Measurements from ENCODE around the gene GP1BA. TPM values are rescaled to one million over a fixed set of nuclear protein-coding genes. Genes with fewer than 3 reads are reported as not detected.

The GP1BA gene
- total RNA-seq, 1 donor from 2014 or later = 0.47 TPM

DNA sequence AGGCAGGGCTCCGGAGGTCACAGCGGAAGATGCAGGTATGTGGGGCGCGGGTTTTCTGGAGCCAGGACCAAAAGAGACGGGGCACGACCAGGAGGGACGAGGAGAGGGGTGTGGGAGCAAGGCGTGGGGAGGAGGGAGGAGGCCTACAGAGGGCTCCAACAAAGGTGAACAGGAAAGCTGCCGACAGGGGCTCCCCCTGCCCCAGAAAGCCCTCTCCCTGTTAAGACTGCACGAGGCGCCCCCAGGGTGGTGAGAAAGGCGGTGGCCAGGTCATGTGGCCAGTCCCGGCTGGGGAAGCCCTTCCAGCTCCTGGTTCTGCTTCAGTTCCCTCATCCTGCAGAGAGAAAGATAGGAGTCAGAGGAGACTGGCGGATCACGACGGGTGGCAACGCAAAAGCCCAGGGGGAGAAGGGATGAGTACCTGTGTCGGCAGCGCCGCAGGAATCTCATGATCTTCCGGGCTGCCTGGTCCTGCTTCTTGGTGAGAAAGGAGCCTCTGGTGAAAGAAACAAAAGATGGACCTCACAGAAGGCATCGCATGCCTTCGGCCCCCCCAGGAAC lies 36.5 kb downstream of the GP1BA start:
- Mint-ChIP-seq H3K36me3 (ENCODE audit: unreplicated experiment) (no peaks in the 10 kb centered on the region), H3K4me1 (ENCODE audit: low read depth, unreplicated experiment) (peaks cover 20% of the 10 kb centered on the region), H3K4me3 (ENCODE audit: unreplicated experiment) (no peak overlapping the region), H3K9me3 (ENCODE audit: unreplicated experiment) (peaks cover 5% of the 10 kb centered on the region), H3K27me3 (ENCODE audit: unreplicated experiment) (peaks cover 21% of the 10 kb centered on the region), H3K27ac (ENCODE audit: unreplicated experiment) (no peak overlapping the region)
- TF ChIP-seq, protein P1, sequence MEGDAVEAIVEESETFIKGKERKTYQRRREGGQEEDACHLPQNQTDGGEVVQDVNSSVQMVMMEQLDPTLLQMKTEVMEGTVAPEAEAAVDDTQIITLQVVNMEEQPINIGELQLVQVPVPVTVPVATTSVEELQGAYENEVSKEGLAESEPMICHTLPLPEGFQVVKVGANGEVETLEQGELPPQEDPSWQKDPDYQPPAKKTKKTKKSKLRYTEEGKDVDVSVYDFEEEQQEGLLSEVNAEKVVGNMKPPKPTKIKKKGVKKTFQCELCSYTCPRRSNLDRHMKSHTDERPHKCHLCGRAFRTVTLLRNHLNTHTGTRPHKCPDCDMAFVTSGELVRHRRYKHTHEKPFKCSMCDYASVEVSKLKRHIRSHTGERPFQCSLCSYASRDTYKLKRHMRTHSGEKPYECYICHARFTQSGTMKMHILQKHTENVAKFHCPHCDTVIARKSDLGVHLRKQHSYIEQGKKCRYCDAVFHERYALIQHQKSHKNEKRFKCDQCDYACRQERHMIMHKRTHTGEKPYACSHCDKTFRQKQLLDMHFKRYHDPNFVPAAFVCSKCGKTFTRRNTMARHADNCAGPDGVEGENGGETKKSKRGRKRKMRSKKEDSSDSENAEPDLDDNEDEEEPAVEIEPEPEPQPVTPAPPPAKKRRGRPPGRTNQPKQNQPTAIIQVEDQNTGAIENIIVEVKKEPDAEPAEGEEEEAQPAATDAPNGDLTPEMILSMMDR (IDR thresholded peaks at IDR 0.05; ENCODE audit: partially characterized antibody, unreplicated experiment) = no peak
- DNase-seq = peak; percentile 64

DNA sequence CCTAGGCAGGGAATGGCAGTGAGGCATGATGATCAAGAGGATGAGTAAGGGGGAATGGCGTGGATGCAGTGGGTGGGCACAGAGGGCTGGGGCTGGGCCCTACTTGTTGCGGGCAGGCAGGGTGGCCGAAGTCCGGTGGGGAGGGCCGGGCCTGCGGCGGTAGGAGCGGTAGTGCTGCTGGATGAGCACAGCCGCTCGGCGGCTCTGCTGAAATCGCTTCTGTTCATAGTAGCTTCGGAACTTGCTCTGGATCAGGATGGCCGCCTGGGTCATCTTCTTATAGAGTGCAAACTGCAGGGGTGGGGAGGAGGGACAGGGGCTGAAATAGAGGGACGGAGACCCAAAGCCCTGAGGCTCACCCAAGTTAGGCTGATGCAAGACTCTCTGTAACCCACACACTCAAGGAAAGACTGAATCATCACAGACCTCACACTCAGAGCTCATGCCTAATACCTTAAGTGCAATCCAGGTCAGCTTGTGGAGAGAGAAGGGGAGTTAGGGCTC lies 37.0 kb downstream of the GP1BA start:
- peaks cover 24% of the 10 kb centered on the region for H3K27me3 Mint-ChIP-seq (ENCODE audit: unreplicated experiment)
- TF ChIP-seq, protein P1 (IDR thresholded peaks at IDR 0.05; ENCODE audit: partially characterized antibody, unreplicated experiment) = no peak
- H3K9me3 Mint-ChIP-seq (ENCODE audit: unreplicated experiment) = peaks cover 7% of the 10 kb centered on the region
- H3K27ac Mint-ChIP-seq (ENCODE audit: unreplicated experiment) = no peak overlapping the region
- H3K36me3 Mint-ChIP-seq (ENCODE audit: unreplicated experiment) = no peaks in the 10 kb centered on the region
- no peak for DNase-seq
- peaks cover 22% of the 10 kb centered on the region for H3K4me1 Mint-ChIP-seq (ENCODE audit: low read depth, unreplicated experiment)
- H3K4me3 Mint-ChIP-seq (ENCODE audit: unreplicated experiment) = no peak overlapping the region

DNA sequence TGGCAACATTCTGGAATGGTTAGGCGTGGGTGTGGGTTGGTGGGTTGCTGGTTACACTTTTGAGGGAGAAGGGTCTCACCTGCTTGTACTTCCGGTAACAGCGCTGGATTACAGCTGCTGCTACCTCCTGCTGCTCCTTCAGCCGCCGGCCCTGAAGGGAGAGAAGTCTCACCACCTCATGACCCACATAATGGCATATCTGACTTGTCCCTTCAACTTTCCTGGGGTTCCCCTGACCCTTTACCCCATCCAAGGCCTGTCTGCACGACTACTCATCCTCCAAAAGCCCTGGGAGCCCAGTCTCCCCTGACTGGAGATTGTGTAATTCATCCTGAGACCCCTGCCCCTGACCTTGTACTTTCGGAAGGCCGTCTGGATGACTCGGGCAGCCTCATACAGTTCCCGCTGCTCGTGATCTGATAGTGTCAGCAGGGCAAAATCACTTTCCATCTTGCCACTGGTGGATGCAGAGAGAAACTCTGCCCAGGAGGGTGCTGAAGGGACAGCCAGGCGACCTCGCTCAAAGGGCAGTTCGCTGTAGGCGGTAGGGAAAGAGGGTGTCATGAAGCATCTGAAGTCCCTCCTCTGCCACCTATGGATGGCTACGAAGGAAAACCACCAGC lies 37.6 kb downstream of the GP1BA start:
- Mint-ChIP-seq H3K9me3 (ENCODE audit: unreplicated experiment) (peaks cover 7% of the 10 kb centered on the region), H3K36me3 (ENCODE audit: unreplicated experiment) (no peaks in the 10 kb centered on the region), H3K27me3 (ENCODE audit: unreplicated experiment) (peaks cover 28% of the 10 kb centered on the region), H3K4me3 (ENCODE audit: unreplicated experiment) (no peak overlapping the region), H3K27ac (ENCODE audit: unreplicated experiment) (no peak overlapping the region), H3K4me1 (ENCODE audit: low read depth, unreplicated experiment) (peaks cover 22% of the 10 kb centered on the region)
- DNase-seq = no peak
- TF ChIP-seq, protein P1 (IDR thresholded peaks at IDR 0.05; ENCODE audit: partially characterized antibody, unreplicated experiment) = no peak

DNA sequence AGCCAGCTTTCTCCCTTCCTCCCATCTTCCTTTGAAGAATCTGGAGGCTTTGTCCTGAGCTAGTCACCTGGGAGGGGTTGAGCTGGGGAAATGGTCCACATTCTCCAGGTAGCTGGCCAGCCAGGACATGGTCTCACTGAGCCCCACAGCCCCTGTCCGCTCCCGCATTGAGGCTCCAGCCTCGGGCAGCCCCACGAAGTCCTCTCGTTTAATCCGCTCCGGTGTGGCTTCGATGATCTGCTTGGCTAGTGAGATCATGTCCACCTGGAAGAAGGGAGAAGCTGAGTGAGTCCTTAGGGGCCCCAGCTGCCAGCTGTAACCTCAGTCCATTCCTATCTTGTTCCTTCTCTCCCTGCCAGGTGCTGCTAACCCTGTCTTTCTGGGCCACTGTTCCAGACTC lies 38.2 kb downstream of the GP1BA start:
- peaks cover 2% of the 10 kb centered on the region for H3K36me3 Mint-ChIP-seq (ENCODE audit: unreplicated experiment)
- H3K27ac Mint-ChIP-seq (ENCODE audit: unreplicated experiment) = no peak overlapping the region
- H3K27me3 Mint-ChIP-seq (ENCODE audit: unreplicated experiment) = peaks cover 30% of the 10 kb centered on the region
- H3K4me3 Mint-ChIP-seq (ENCODE audit: unreplicated experiment) = peak overlapping the region; percentile 46
- TF ChIP-seq, protein P1 (IDR thresholded peaks at IDR 0.05; ENCODE audit: partially characterized antibody, unreplicated experiment) = no peak
- H3K9me3 Mint-ChIP-seq (ENCODE audit: unreplicated experiment) = peaks cover 7% of the 10 kb centered on the region
- H3K4me1 Mint-ChIP-seq (ENCODE audit: low read depth, unreplicated experiment) = peaks cover 22% of the 10 kb centered on the region
- no peak for DNase-seq

DNA sequence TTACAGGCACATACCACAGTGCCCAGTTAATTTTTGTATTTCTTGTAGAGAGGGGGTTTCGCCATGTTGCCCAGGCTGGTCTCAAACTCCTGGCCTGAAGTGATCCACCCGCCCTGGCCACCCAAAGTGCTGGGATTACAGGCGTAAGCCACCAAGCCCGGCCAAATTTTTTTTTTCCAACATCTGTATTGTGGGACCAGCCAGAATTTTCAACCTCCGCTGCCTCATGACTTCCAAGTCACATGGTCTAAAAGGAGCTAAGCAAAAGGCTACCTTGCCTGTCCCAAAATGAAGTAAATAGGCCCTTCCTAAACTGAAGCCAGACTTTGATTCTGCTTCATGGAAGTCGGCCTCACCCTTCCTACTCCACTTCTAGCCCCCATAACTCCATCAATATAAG lies 39.7 kb downstream of the GP1BA start:
- no peak overlapping the region for H3K4me3 Mint-ChIP-seq (ENCODE audit: unreplicated experiment)
- H3K36me3 Mint-ChIP-seq (ENCODE audit: unreplicated experiment) = peaks cover 5% of the 10 kb centered on the region
- TF ChIP-seq, protein P1 (IDR thresholded peaks at IDR 0.05; ENCODE audit: partially characterized antibody, unreplicated experiment) = no peak
- H3K27me3 Mint-ChIP-seq (ENCODE audit: unreplicated experiment) = peaks cover 28% of the 10 kb centered on the region
- H3K27ac Mint-ChIP-seq (ENCODE audit: unreplicated experiment) = no peak overlapping the region
- H3K4me1 Mint-ChIP-seq (ENCODE audit: low read depth, unreplicated experiment) = peaks cover 14% of the 10 kb centered on the region
- DNase-seq = no peak
- peaks cover 7% of the 10 kb centered on the region for H3K9me3 Mint-ChIP-seq (ENCODE audit: unreplicated experiment)
